Astrocyte of the cerebellum (primary cell): Measurements from ENCODE around the gene MCMBP.
A peak's percentile ranks its signal among the peaks of the same experiment; 100 is the strongest.

Experiments
- DNase-seq: peaks from one replicate; pipeline ENCODE4 v3.0.0-alpha.2; 2011; ENCODE audit warnings: low read depth
- H3K4me3 ChIP-seq: 2 replicates; pipeline ENCODE4 v1.5.1; 2011; ENCODE audit warnings: mild to moderate bottlenecking, low read depth, low read length, moderate library complexity
- in situ Hi-C: cut with HindIII; loops from 2 replicates; pipeline ENCODE4 v1.10.0; 2017; ENCODE audit warnings: low sequenced_read_pairs
- TF ChIP-seq, protein P1 (sequence below): IDR thresholded peaks from 2 replicates; pipeline ENCODE4 v1.5.1; 2012; ENCODE audit warnings: low read length, low read depth, moderate library complexity, mild to moderate bottlenecking; ENCODE audit errors: missing control alignments

MCMBP gene

DNA sequence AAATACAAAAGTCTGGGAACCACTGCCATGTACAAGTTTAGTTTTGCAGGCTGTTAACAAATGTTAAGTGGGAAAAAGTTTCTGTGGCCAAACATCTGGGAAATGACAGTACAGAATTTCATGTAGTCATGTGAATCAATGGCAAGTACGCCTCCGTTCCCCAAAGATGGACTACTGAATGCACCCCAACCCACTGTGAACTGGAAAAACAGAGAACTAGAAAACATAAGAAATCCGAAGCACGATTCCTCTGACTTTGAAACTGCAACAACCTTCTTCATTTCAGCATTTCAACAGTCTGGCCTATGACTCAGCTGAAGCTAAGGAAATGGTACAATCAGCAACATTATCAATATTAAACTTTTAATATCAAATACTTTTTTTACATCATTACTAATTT is 41.8 kb downstream of the MCMBP start:
- H3K4me3 ChIP-seq = no peak overlapping the region
- DNase-seq = no peak
- TF ChIP-seq, protein P1, sequence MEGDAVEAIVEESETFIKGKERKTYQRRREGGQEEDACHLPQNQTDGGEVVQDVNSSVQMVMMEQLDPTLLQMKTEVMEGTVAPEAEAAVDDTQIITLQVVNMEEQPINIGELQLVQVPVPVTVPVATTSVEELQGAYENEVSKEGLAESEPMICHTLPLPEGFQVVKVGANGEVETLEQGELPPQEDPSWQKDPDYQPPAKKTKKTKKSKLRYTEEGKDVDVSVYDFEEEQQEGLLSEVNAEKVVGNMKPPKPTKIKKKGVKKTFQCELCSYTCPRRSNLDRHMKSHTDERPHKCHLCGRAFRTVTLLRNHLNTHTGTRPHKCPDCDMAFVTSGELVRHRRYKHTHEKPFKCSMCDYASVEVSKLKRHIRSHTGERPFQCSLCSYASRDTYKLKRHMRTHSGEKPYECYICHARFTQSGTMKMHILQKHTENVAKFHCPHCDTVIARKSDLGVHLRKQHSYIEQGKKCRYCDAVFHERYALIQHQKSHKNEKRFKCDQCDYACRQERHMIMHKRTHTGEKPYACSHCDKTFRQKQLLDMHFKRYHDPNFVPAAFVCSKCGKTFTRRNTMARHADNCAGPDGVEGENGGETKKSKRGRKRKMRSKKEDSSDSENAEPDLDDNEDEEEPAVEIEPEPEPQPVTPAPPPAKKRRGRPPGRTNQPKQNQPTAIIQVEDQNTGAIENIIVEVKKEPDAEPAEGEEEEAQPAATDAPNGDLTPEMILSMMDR = no peak
- in situ Hi-C loops = no loop called here

DNA sequence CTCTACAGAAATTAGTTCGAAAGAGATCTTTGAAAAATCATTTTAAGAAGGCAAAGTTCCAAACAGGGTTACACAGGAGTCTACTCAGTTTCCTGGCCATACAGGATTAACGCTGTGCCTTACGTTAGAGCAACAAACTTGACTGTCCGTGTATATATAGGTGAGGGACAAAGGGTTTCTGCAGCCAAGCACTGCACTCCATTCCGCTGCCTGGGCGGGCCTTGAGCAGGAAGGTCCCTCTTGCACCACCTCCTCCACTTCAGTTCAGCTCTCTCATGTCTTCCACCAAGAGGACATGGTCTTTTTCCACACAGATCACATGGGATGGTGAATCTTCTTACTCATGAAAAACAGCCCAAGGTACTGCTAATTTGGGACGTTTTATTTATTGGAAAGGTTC is 43.2 kb downstream of the MCMBP start:
- in situ Hi-C loops = no loop called here
- TF ChIP-seq, protein P1 = no peak
- no peak overlapping the region for H3K4me3 ChIP-seq
- no peak for DNase-seq

DNA sequence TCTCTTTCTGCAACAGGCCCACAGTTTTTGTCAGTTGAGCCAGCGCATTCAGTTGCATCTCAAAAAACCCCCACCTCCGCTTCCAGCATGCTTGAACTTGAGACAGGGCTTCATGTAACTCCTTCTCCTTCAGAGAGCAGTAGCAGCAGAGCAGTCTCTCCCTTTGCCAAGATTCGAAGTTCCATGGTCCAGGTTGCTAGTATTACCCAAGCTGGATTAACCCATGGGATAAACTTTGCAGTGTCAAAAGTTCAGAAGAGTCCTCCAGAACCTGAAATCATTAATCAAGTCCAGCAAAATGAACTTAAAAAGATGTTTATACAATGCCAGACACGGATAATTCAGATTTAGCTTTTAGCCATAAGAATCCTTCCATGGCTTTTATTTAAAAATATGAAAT is 45.2 kb downstream of the MCMBP start:
- in situ Hi-C loops = no loop called here
- H3K4me3 ChIP-seq = no peak overlapping the region
- no peak for DNase-seq
- TF ChIP-seq, protein P1 = no peak

DNA sequence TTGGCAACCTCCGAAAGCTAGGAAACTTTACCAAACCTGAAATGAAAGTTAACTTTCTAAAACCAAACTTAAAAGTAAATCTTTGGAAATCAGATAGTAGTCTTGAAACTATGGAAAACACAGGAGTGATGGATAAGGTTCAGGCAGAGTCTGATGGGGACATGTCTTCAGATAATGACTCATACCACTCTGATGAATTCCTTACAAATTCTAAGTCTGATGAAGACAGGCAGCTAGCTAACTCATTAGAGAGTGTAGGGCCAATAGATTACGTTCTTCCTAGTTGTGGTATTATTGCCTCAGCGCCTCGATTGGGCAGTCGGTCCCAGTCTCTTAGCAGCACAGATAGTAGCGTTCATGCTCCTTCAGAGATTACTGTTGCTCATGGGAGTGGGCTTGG is 45.9 kb downstream of the MCMBP start:
- TF ChIP-seq, protein P1 = no peak
- in situ Hi-C loops = no loop called here
- no peak for DNase-seq
- no peak overlapping the region for H3K4me3 ChIP-seq

DNA sequence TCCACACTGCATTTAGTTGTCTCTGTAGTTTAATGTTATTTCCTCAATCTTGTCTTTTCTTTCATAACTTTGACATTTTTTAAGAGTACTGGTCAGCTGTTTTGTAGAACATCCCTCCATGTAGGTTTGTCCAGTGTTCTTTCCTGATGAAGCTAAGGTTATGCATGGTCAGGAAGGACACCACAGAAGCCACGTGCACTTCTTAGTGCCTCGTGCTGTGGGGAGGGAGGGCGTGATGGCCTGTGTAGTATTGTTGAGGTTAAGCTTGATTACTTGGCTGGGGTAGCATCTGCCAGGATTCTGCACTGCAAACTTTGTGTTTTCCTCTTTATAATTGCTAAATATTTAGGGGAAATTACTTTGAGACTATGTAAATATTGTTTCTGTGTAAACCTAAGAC is 48.3 kb downstream of the MCMBP start:
- H3K4me3 ChIP-seq = no peak overlapping the region
- no peak for DNase-seq
- in situ Hi-C loops = no loop called here
- TF ChIP-seq, protein P1 = no peak

DNA sequence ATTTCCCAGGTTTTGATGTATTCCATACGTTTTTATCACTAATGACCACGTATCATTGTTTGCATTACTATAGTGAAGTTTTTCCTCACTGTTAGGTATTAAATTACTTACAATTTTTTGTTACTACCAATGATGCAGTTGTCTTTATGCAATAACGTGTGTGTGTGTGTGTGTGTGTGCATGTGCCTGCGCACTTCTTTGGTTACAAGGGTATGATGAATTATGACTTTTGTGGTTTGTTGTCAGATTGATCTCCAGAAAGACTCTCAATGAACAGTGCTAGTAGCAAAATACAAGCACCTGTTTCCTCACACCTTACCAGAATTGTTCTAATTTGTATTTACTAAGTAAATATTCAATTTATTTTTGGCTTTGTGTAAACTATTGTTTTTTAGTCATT is 51.5 kb downstream of the MCMBP start:
- DNase-seq = no peak
- in situ Hi-C loops = no loop called here
- TF ChIP-seq, protein P1 = no peak
- H3K4me3 ChIP-seq = no peak overlapping the region

DNA sequence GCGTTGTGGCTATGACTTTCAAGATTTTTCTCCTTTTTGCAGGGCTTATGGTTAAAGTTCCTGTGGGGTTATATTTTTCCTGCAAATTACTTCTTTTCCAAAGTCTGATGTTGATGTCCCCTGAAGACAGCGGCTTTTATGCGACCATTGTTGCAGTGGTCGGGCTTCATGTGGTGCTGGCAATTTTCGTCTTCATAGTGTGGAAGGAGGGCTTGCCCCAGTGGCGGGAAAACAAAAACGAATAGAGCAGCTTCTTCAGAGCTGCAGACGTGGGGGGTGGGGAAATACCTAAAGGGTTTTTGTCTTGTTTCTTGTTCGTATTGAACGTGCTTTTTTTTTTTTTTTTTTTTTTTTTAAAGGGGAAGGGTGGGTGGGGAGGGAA is 53.8 kb downstream of the MCMBP start:
- no peak for DNase-seq
- in situ Hi-C loops = no loop called here
- peak overlapping the region; percentile 38 for H3K4me3 ChIP-seq
- TF ChIP-seq, protein P1 = no peak
